ENCODE results near the gene POU2F1.

The POU2F1 gene

GRCh38 chr1:167474191-167474641 lies 253.5 kb downstream of the POU2F1 start:
- in situ Hi-C loops (cut with MboI; ENCODE audit: low sequenced_read_pairs, unreplicated experiment) = no loop called here

GRCh38 chr1:167476061-167476460 lies 255.4 kb downstream of the POU2F1 start:
- no peak for TF ChIP-seq CTCF (IDR thresholded peaks at IDR 0.05; ENCODE audit: borderline replicate concordance, control extremely low read depth, extremely low read depth, insufficient read depth, missing control alignments)
- no peak for DNase-seq (ENCODE audit: low spot score)
- in situ Hi-C loops (cut with MboI; ENCODE audit: low sequenced_read_pairs, unreplicated experiment) = no loop called here

More at GRCh38 chr1:167474191-167474641, 253.5 kb downstream of the POU2F1 start:
- no peak for DNase-seq (ENCODE audit: low spot score)
- no peak for TF ChIP-seq CTCF (IDR thresholded peaks at IDR 0.05; ENCODE audit: borderline replicate concordance, control extremely low read depth, extremely low read depth, insufficient read depth, missing control alignments)
